HG02763 (cell line): Measurements from ENCODE around the gene ZAR1L.
"Not testable (repeated sequence)": the region's sequence is repeated elsewhere in the genome, so short reads cannot be mapped to it uniquely, and the experiment has no call there.

ENCODE experiments used
- ATAC-seq: cut with Tn5 transposase; IDR thresholded peaks from one replicate; pipeline ENCODE4 v1.9.1; 2021; ENCODE audit warnings: mild to moderate bottlenecking, moderate library complexity; ENCODE audit not compliant: unreplicated experiment

Gene ZAR1L

GRCh38 chr13:32315238-32316027 lies at the start of gene ZAR1L, which contains the start of gene BRCA2:
Gene ZAR1L, minus strand, starts transcription at chr13:32315363. Its CDS starts 3,438 bp downstream, at chr13:32311925.
Gene BRCA2, plus strand, starts transcription at chr13:32315508. Its CDS starts 953 bp downstream, at chr13:32316461.
- peak; percentile 95 for ATAC-seq

- ATAC-seq: no peak
Observed at GRCh38 chr13:32362574-32362973, 47.4 kb upstream of the ZAR1L start.

- not testable (repeated sequence) for ATAC-seq
Observed at GRCh38 chr13:32355935-32356334, 40.8 kb upstream of the ZAR1L start.

GRCh38 chr13:32354040-32354439 lies 38.9 kb upstream of the ZAR1L start:
- ATAC-seq: peak; percentile 66

GRCh38 chr13:32350839-32351441 lies 35.8 kb upstream of the ZAR1L start:
- not testable (repeated sequence) for ATAC-seq

- ATAC-seq: no peak
Observed at GRCh38 chr13:32347651-32348050, 32.5 kb upstream of the ZAR1L start.

- ATAC-seq: no peak
Observed at GRCh38 chr13:32340914-32341313, 25.8 kb upstream of the ZAR1L start.

GRCh38 chr13:32334671-32335070 lies 19.5 kb upstream of the ZAR1L start:
- no peak for ATAC-seq

GRCh38 chr13:32330441-32330840 lies 15.3 kb upstream of the ZAR1L start:
- no peak for ATAC-seq

GRCh38 chr13:32323912-32324311 lies 8.7 kb upstream of the ZAR1L start:
- ATAC-seq: no peak

GRCh38 chr13:32320528-32320927 lies 5.4 kb upstream of the ZAR1L start:
- no peak for ATAC-seq

- no peak for ATAC-seq
Observed at GRCh38 chr13:32317716-32318465, 2.7 kb upstream of the ZAR1L start.

- no peak for ATAC-seq
Observed at GRCh38 chr13:32316501-32316900, 1.3 kb upstream of the ZAR1L start.

- ATAC-seq: peak; percentile 44
Observed at GRCh38 chr13:32316028-32316339, 821 bp upstream of the ZAR1L start.

GRCh38 chr13:32314271-32315237 lies 609 bp downstream of the ZAR1L start:
- peak; percentile 7 for ATAC-seq

GRCh38 chr13:32311188-32311897 lies 3.8 kb downstream of the ZAR1L start:
- ATAC-seq: no peak

- peak; percentile 73 for ATAC-seq
Observed at GRCh38 chr13:32310134-32310706, 4.9 kb downstream of the ZAR1L start.

GRCh38 chr13:32309312-32310133 lies 5.6 kb downstream of the ZAR1L start:
- peak; percentile 12 for ATAC-seq

GRCh38 chr13:32305646-32306045 lies 9.5 kb downstream of the ZAR1L start:
- no peak for ATAC-seq
